Thyroid gland (tissue), 4 donors: ENCODE results near the gene ZNF786.

Experiments
- CTCF ChIP-seq, 6 experiments: fragments of 200-600 bp in 3 of 6; fragments of 450-650 bp in 3 of 6; sonication (generic) in 3 of 6; IDR thresholded peaks; one replicate each; pipeline ENCODE4 v1.5.1; 2016 to 2019; ENCODE audit warnings: antibody characterized with exemption in 6 of 6, mild to moderate bottlenecking in 2 of 6, inconsistent platforms in 1 of 6, moderate library complexity in 1 of 6
- POLR2A ChIP-seq, 2 donors: fragments of 450-650 bp; IDR thresholded peaks; one replicate each; pipeline ENCODE4 v1.6.1; 2017; ENCODE audit warnings: antibody characterized with exemption in 2 of 2, mild to moderate bottlenecking in 2 of 2, moderate library complexity in 1 of 2

DNA sequence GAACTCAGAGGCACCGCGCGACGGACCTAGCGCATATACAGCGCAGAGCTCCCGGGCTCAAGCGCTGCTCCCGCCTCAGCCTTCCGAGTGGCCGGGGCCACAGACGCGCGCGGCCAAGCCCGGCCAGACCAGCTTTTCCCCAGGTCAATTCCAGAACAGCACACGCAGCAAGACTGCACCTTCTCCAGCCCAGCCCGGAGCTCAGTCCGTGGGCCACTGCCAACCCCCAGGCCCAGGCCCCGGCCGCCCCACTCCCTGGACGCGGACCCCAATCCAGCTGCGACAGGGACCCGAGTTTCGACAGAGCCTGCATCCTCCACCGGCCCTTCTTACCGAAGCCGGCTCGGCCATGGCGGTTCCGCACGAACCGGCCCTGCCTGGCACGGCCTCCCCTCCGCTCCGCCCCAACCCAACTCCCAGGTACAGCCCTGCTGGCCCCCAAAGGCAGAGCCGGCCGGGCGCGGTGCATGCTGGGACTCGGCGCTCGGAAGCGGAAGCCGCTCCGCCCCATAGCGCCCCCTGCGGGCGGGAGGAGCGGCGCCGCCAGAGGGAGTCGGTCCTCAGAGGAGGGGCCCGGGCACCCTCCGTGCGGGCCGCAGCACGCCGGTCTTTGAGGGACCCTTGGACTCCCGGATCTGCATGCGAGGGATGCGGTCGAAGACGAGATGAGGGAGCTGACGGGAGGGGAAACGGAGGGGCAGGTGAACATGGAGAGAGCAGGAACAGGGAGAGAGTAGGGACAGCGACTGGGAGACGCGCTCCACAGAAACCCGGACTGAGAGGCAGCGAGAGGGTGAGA lies 35.5 kb upstream of the ZNF786 start, which contains the start of gene ZNF425:
- TF ChIP-seq CTCF (IDR thresholded peaks at IDR 0.05) (peak; percentile 89 to 98 (median 94)), POLR2A (IDR thresholded peaks at IDR 0.05) (peak in 1 of 2 donors; percentile 94)
